NCI-H446 treated with DMSO at 0.1 percent for 48 hours (cell line): ENCODE data around the gene DLG2.

Experiments
- DNase-seq: peaks from one replicate; lab custom pipeline; 2025; lab: John Stamatoyannopoulos, UW

The DLG2 gene

GRCh38 chr11:83990160-83990733 lies 1636.9 kb downstream of the DLG2 start:
- DNase-seq: no peak

GRCh38 chr11:83982825-83983224 lies 1644.3 kb downstream of the DLG2 start:
- no peak for DNase-seq

- DNase-seq: peak; percentile 63
Observed at GRCh38 chr11:83979593-83979992, 1647.6 kb downstream of the DLG2 start.

GRCh38 chr11:83978942-83979341 lies 1648.2 kb downstream of the DLG2 start:
- no peak for DNase-seq

- DNase-seq: no peak
Observed at GRCh38 chr11:83976086-83976485, 1651.1 kb downstream of the DLG2 start.

GRCh38 chr11:83972536-83972935 lies 1654.6 kb downstream of the DLG2 start:
- DNase-seq: no peak

GRCh38 chr11:83971063-83971462 lies 1656.1 kb downstream of the DLG2 start:
- DNase-seq: peak; percentile 97

GRCh38 chr11:83970061-83970671 lies 1657.0 kb downstream of the DLG2 start:
- DNase-seq: no peak

GRCh38 chr11:83957038-83957900 lies 1669.9 kb downstream of the DLG2 start:
- no peak for DNase-seq

GRCh38 chr11:83956119-83956697 lies 1670.9 kb downstream of the DLG2 start:
- no peak for DNase-seq

GRCh38 chr11:83954780-83955179 lies 1672.4 kb downstream of the DLG2 start:
- DNase-seq: no peak

GRCh38 chr11:83951521-83951920 lies 1675.6 kb downstream of the DLG2 start:
- no peak for DNase-seq

- DNase-seq: no peak
Observed at GRCh38 chr11:83948200-83948599, 1678.9 kb downstream of the DLG2 start.

GRCh38 chr11:83945976-83946375 lies 1681.2 kb downstream of the DLG2 start:
- no peak for DNase-seq

GRCh38 chr11:83941050-83941449 lies 1686.1 kb downstream of the DLG2 start:
- DNase-seq: no peak

- DNase-seq: no peak
Observed at GRCh38 chr11:83938148-83938547, 1689.0 kb downstream of the DLG2 start.

GRCh38 chr11:83933008-83933407 lies 1694.1 kb downstream of the DLG2 start:
- no peak for DNase-seq

- no peak for DNase-seq
Observed at GRCh38 chr11:83927422-83927821, 1699.7 kb downstream of the DLG2 start.

GRCh38 chr11:83924795-83925542 lies 1702.2 kb downstream of the DLG2 start:
- no peak for DNase-seq

GRCh38 chr11:83923961-83924360 lies 1703.2 kb downstream of the DLG2 start:
- DNase-seq: no peak

GRCh38 chr11:83922953-83923352 lies 1704.2 kb downstream of the DLG2 start:
- DNase-seq: no peak

- DNase-seq: no peak
Observed at GRCh38 chr11:83922318-83922717, 1704.8 kb downstream of the DLG2 start.
